ENCODE data around the gene WWOX. TPM values are rescaled to one million over a fixed set of nuclear protein-coding genes. Genes with fewer than 3 reads are reported as not detected.

WWOX gene
- total RNA-seq, 1 experiment from 2014 or later = 28.3 TPM

- TF ChIP-seq EZH2phosphoT487 (IDR thresholded peaks at IDR 0.05; ENCODE audit: borderline replicate concordance, low read length) (no peak), EZH2 (IDR thresholded peaks at IDR 0.05; ENCODE audit: low read length, unreplicated experiment) (no peak), CTCF (conservative IDR thresholded peaks at IDR 0.05; ENCODE audit: low read depth, low read length) (no peak)
- POLR2A ChIA-PET (ENCODE audit: unreplicated experiment) = no interaction called here
- intact Hi-C loops (cut with micrococcal nuclease) = no loop called here
- Histone ChIP-seq H3K27ac (ENCODE audit: low read length) (no peak overlapping the region), H3K4me2 (ENCODE audit: low read length) (no peak overlapping the region), H3K27me3 (ENCODE audit: low read length) (no peaks in the 10 kb centered on the region), H3K9me3 (ENCODE audit: low read length) (no peaks in the 10 kb centered on the region), H3K4me1 (ENCODE audit: insufficient read depth, low read length) (no peaks in the 10 kb centered on the region), H2AFZ (ENCODE audit: low read length) (no peak overlapping the region), H3K9ac (ENCODE audit: low read length) (no peak overlapping the region), H3K9me2 (replicated peaks; ENCODE audit: low read length) (no peaks in the 10 kb centered on the region), H3K79me2 (ENCODE audit: low read length) (no peaks in the 10 kb centered on the region), H3K36me3 (ENCODE audit: low read depth, low read length) (no peaks in the 10 kb centered on the region), H3F3A (ENCODE audit: low read length, unreplicated experiment) (no peaks in the 10 kb centered on the region), H3K4me3 (ENCODE audit: low read length) (no peak overlapping the region), H4K20me1 (ENCODE audit: low read length) (no peaks in the 10 kb centered on the region)
- no peak for ATAC-seq
- CTCF ChIA-PET = no interaction called here
- DNase-seq = no peak
- no TSS peak for BruUV-seq (replicated peaks)
Measured at GRCh38 chr16:79182616-79183015, 1083.2 kb downstream of the WWOX start.

DNA sequence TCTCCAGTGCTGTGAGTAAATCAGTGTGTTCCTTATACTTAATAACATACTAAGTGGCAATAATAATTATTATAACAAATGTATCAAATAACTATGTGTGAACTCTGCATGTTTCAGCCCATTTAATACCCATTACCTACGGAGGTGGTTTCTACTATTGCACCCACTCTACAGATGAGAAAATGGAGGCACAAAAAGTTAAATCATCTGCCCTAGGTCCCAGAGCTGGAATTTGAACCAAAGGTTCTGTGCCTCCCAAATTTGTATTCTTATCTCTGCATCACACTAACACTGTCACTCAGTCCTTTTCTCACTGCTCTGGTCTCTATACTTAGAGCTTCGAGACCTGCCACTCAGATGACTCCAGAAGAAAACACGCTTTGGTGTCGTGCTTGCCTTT, 1084.1 kb downstream of the WWOX start:
- H3F3A ChIP-seq (ENCODE audit: low read length, unreplicated experiment) = no peaks in the 10 kb centered on the region
- H3K36me3 ChIP-seq (ENCODE audit: low read depth, low read length) = no peaks in the 10 kb centered on the region
- no peak overlapping the region for H2AFZ ChIP-seq (ENCODE audit: low read length)
- H3K4me2 ChIP-seq (ENCODE audit: low read length) = no peak overlapping the region
- intact Hi-C loops (cut with micrococcal nuclease) = no loop called here
- no peaks in the 10 kb centered on the region for H4K20me1 ChIP-seq (ENCODE audit: low read length)
- BruUV-seq (replicated peaks) = no TSS peak
- no peaks in the 10 kb centered on the region for H3K9me2 ChIP-seq (replicated peaks; ENCODE audit: low read length)
- H3K79me2 ChIP-seq (ENCODE audit: low read length) = no peaks in the 10 kb centered on the region
- ATAC-seq (no peak), DNase-seq (no peak)
- no peaks in the 10 kb centered on the region for H3K27me3 ChIP-seq (ENCODE audit: low read length)
- CTCF ChIA-PET = no interaction called here
- no peak overlapping the region for H3K27ac ChIP-seq (ENCODE audit: low read length)
- POLR2A ChIA-PET (ENCODE audit: unreplicated experiment) = no interaction called here
- H3K4me3 ChIP-seq (ENCODE audit: low read length) = no peak overlapping the region
- H3K9me3 ChIP-seq (ENCODE audit: low read length) = no peaks in the 10 kb centered on the region
- no peak for TF ChIP-seq EZH2phosphoT487 (IDR thresholded peaks at IDR 0.05; ENCODE audit: borderline replicate concordance, low read length)
- H3K9ac ChIP-seq (ENCODE audit: low read length) = no peak overlapping the region
- H3K4me1 ChIP-seq (ENCODE audit: insufficient read depth, low read length) = no peaks in the 10 kb centered on the region

DNA sequence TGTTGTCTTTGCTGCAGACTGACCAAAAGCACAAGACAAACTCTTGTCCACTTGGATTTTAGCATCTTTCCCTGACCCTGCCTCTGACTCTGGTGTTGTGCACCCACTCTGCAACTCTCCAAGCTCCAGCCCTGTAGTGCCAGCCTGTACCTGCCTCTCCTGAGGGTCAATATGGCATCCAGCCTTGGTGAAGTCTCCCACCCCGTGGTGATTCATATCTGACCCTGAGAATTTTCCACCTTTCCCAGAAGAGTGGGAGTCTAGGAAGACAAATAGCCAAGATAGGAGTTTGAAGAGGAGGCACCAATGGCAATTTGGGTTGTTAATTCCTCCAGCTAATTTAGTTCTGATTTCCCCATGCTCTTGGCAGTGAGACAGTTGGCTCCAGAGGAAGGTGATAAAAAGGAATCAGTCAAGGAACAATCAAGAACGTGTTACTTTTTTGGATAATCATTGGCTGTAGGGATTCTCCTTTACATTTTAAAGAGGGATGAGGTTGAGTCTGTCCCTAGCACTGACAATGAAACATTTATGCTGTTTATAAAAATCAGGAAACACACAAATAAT, 1085.1 kb downstream of the WWOX start:
- no peaks in the 10 kb centered on the region for H3F3A ChIP-seq (ENCODE audit: low read length, unreplicated experiment)
- no peak overlapping the region for H3K4me3 ChIP-seq (ENCODE audit: low read length)
- no peaks in the 10 kb centered on the region for H4K20me1 ChIP-seq (ENCODE audit: low read length)
- ATAC-seq = no peak
- intact Hi-C loops (cut with micrococcal nuclease) = no loop called here
- H3K4me2 ChIP-seq (ENCODE audit: low read length) = no peak overlapping the region
- no TSS peak for BruUV-seq (replicated peaks)
- CTCF ChIA-PET = no interaction called here
- no peaks in the 10 kb centered on the region for H3K36me3 ChIP-seq (ENCODE audit: low read depth, low read length)
- H3K27ac ChIP-seq (ENCODE audit: low read length) = no peak overlapping the region
- H3K9me3 ChIP-seq (ENCODE audit: low read length) = no peaks in the 10 kb centered on the region
- no peaks in the 10 kb centered on the region for H3K27me3 ChIP-seq (ENCODE audit: low read length)
- no peak for DNase-seq
- H3K9me2 ChIP-seq (replicated peaks; ENCODE audit: low read length) = no peaks in the 10 kb centered on the region
- POLR2A ChIA-PET (ENCODE audit: unreplicated experiment) = no interaction called here
- H3K9ac ChIP-seq (ENCODE audit: low read length) = no peak overlapping the region
- no peaks in the 10 kb centered on the region for H3K4me1 ChIP-seq (ENCODE audit: insufficient read depth, low read length)
- no peaks in the 10 kb centered on the region for H3K79me2 ChIP-seq (ENCODE audit: low read length)
- no peak for TF ChIP-seq EZH2phosphoT487 (IDR thresholded peaks at IDR 0.05; ENCODE audit: borderline replicate concordance, low read length)
- TF ChIP-seq CTCF (conservative IDR thresholded peaks at IDR 0.05; ENCODE audit: low read depth, low read length) = no peak
- H2AFZ ChIP-seq (ENCODE audit: low read length) = no peak overlapping the region
